ENCODE data around the gene RINL.

- TF ChIP-seq POLR2A (IDR thresholded peaks at IDR 0.05; ENCODE audit: low read length) (no peak), GATA1 (IDR thresholded peaks at IDR 0.05; ENCODE audit: low read depth, low read length) (no peak)
Measured at GRCh38 chr19:38922482-38922881, 44.4 kb upstream of the RINL start.
